Measurements from ENCODE around the gene AMDHD2. TPM values are rescaled to one million over a fixed set of nuclear protein-coding genes. Genes with fewer than 3 reads are reported as not detected.

The AMDHD2 gene
- total RNA-seq, 1 donor from 2014 or later = 46.4 TPM

GRCh38 chr16:2523801-2524231 is 3.6 kb downstream of the AMDHD2 start:
- H3K4me1 Mint-ChIP-seq = peaks cover 12% of the 10 kb centered on the region

GRCh38 chr16:2524339-2524938 is 4.3 kb downstream of the AMDHD2 start:
- no peak for DNase-seq (ENCODE audit: low spot score in 2 of 2, unreplicated experiment in 2 of 2)
- H3K36me3 Mint-ChIP-seq = peaks cover 8% of the 10 kb centered on the region
- no peaks in the 10 kb centered on the region for H3K27me3 Mint-ChIP-seq (ENCODE audit: low read depth)
- H3K4me1 Mint-ChIP-seq = peaks cover 10% of the 10 kb centered on the region
- H3K9me3 Mint-ChIP-seq = no peaks in the 10 kb centered on the region
- TF ChIP-seq CTCF (IDR thresholded peaks at IDR 0.05; ENCODE audit: unreplicated experiment) = no peak
- no peak overlapping the region for H3K27ac Mint-ChIP-seq
- H3K4me3 Mint-ChIP-seq = no peak overlapping the region

More at GRCh38 chr16:2523801-2524231, 3.6 kb downstream of the AMDHD2 start:
- H3K27ac Mint-ChIP-seq = no peak overlapping the region
- peaks cover 8% of the 10 kb centered on the region for H3K36me3 Mint-ChIP-seq
- no peak for TF ChIP-seq CTCF (IDR thresholded peaks at IDR 0.05; ENCODE audit: unreplicated experiment)
- no peak for DNase-seq (ENCODE audit: low spot score in 2 of 2, unreplicated experiment in 2 of 2)
- H3K4me3 Mint-ChIP-seq = no peak overlapping the region
- no peaks in the 10 kb centered on the region for H3K9me3 Mint-ChIP-seq
- no peaks in the 10 kb centered on the region for H3K27me3 Mint-ChIP-seq (ENCODE audit: low read depth)

GRCh38 chr16:2526135-2526534 is 6.0 kb downstream of the AMDHD2 start:
- H3K9me3 Mint-ChIP-seq = no peaks in the 10 kb centered on the region
- H3K4me3 Mint-ChIP-seq = no peak overlapping the region

GRCh38 chr16:2527071-2527783 is 7.1 kb downstream of the AMDHD2 start:
- H3K4me1 Mint-ChIP-seq = peaks cover 6% of the 10 kb centered on the region
- H3K27ac Mint-ChIP-seq = no peak overlapping the region
- H3K9me3 Mint-ChIP-seq = no peaks in the 10 kb centered on the region
- no peak overlapping the region for H3K4me3 Mint-ChIP-seq
- TF ChIP-seq CTCF (IDR thresholded peaks at IDR 0.05; ENCODE audit: unreplicated experiment) = no peak
- no peak for DNase-seq (ENCODE audit: low spot score in 2 of 2, unreplicated experiment in 2 of 2)
- no peaks in the 10 kb centered on the region for H3K27me3 Mint-ChIP-seq (ENCODE audit: low read depth)
- H3K36me3 Mint-ChIP-seq = peaks cover 13% of the 10 kb centered on the region

More at GRCh38 chr16:2526135-2526534, 6.0 kb downstream of the AMDHD2 start:
- Mint-ChIP-seq H3K36me3 (peaks cover 13% of the 10 kb centered on the region), H3K27ac (no peak overlapping the region), H3K27me3 (ENCODE audit: low read depth) (no peaks in the 10 kb centered on the region), H3K4me1 (peaks cover 4% of the 10 kb centered on the region)
- DNase-seq (ENCODE audit: low spot score in 2 of 2, unreplicated experiment in 2 of 2) = no peak
- TF ChIP-seq CTCF (IDR thresholded peaks at IDR 0.05; ENCODE audit: unreplicated experiment) = no peak

GRCh38 chr16:2527784-2528100 is 7.6 kb downstream of the AMDHD2 start:
- Mint-ChIP-seq H3K4me1 (peaks cover 10% of the 10 kb centered on the region), H3K9me3 (no peaks in the 10 kb centered on the region), H3K27me3 (ENCODE audit: low read depth) (no peaks in the 10 kb centered on the region), H3K36me3 (peaks cover 13% of the 10 kb centered on the region), H3K27ac (no peak overlapping the region), H3K4me3 (no peak overlapping the region)
- DNase-seq (ENCODE audit: low spot score in 2 of 2, unreplicated experiment in 2 of 2) = no peak
- no peak for TF ChIP-seq CTCF (IDR thresholded peaks at IDR 0.05; ENCODE audit: unreplicated experiment)
